CD4-positive, CD25-positive, alpha-beta regulatory T cell (primary cell): Measurements from ENCODE around the gene ADD2. TPM values are rescaled to one million over a fixed set of nuclear protein-coding genes. Genes with fewer than 3 reads are reported as not detected.

Experiments
- ATAC-seq, 2 donors: fragments of 150-1000 bp; cut with Tn5 transposase; one replicate each; pipeline ENCODE4 v1.10.0; 2021; ENCODE audit warnings: low read depth in 2 of 2, moderate number of reproducible peaks in 2 of 2, moderate library complexity in 1 of 2
- DNase-seq, 3 donors: peaks; one replicate each; pipeline versions ENCODE4 v3.0.0 to v3.0.0-alpha.2; 2012 to 2022; ENCODE audit warnings: mixed read lengths in 1 of 3
- H3K27ac ChIP-seq: one replicate; pipeline ENCODE4 v1.7.0; 2013; ENCODE audit warnings: mild to moderate bottlenecking, low read length; ENCODE audit not compliant: insufficient read depth, poor library complexity, severe bottlenecking
- H3K27me3 ChIP-seq: one replicate; pipeline ENCODE4 v1.7.0; 2013; ENCODE audit warnings: low read length; ENCODE audit not compliant: control insufficient read depth, insufficient read depth
- H3K36me3 ChIP-seq: one replicate; pipeline ENCODE4 v1.7.0; 2013; ENCODE audit warnings: mild to moderate bottlenecking, low read length, moderate library complexity; ENCODE audit not compliant: control insufficient read depth, insufficient read depth
- H3K4me1 ChIP-seq: 2 replicates; pipeline ENCODE4 v1.7.0; 2013; ENCODE audit warnings: mild to moderate bottlenecking, low read length; ENCODE audit not compliant: insufficient read depth, control insufficient read depth, poor library complexity, severe bottlenecking
- H3K4me3 ChIP-seq: one replicate; pipeline ENCODE4 v1.7.0; 2013; ENCODE audit warnings: low read depth, mild to moderate bottlenecking, low read length, moderate library complexity
- H3K9me3 ChIP-seq, 2 experiments: 1 replicate in 1 of 2; 2 replicates in 1 of 2; pipeline ENCODE4 v1.7.0; 2013; ENCODE audit warnings: low read length in 2 of 2, mild to moderate bottlenecking in 1 of 2, moderate library complexity in 1 of 2; ENCODE audit not compliant: control insufficient read depth in 2 of 2
- H3K27ac Mint-ChIP-seq, 3 donors: one replicate each; pipeline ENCODE4 v1.8.0; 2020 to 2022; ENCODE audit warnings: mild to moderate bottlenecking in 3 of 3, mixed read lengths in 3 of 3, moderate library complexity in 2 of 3
- H3K27me3 Mint-ChIP-seq: one replicate; pipeline ENCODE4 v1.8.0; 2022; ENCODE audit warnings: mild to moderate bottlenecking, mixed read lengths
- H3K36me3 Mint-ChIP-seq: one replicate; pipeline ENCODE4 v1.8.0; 2020; ENCODE audit warnings: mixed read lengths
- H3K4me1 Mint-ChIP-seq, 4 donors: one replicate each; pipeline ENCODE4 v1.8.0; 2020 to 2022; ENCODE audit warnings: mixed read lengths in 4 of 4, mild to moderate bottlenecking in 1 of 4
- H3K4me3 Mint-ChIP-seq, 4 donors: one replicate each; pipeline ENCODE4 v1.8.0; 2020 to 2022; ENCODE audit warnings: mild to moderate bottlenecking in 4 of 4, mixed read lengths in 4 of 4, moderate library complexity in 3 of 4
- H3K9me3 Mint-ChIP-seq, 7 donors: one replicate each; pipeline ENCODE4 v1.8.0; 2020 to 2022; ENCODE audit warnings: mixed read lengths in 7 of 7, mild to moderate bottlenecking in 3 of 7, moderate library complexity in 2 of 7
- polyA plus RNA-seq, 4 donors: library from polyadenylated mRNA; unstranded; fragments of 300-500 nt; fragmentation: Illumina TruSeq; gene quantifications; one replicate each; pipeline ENCODE4 v1.2.3, GENCODE V29; 2021
- total RNA-seq: library from RNA; stranded (reverse); gene quantifications from one replicate; pipeline ENCODE4 v1.2.3, GENCODE V29; 2022

Gene ADD2
- total and polyA plus RNA-seq, 5 donors from 2014 or later = 0.02 to 0.67 TPM; not detected in 3

DNA sequence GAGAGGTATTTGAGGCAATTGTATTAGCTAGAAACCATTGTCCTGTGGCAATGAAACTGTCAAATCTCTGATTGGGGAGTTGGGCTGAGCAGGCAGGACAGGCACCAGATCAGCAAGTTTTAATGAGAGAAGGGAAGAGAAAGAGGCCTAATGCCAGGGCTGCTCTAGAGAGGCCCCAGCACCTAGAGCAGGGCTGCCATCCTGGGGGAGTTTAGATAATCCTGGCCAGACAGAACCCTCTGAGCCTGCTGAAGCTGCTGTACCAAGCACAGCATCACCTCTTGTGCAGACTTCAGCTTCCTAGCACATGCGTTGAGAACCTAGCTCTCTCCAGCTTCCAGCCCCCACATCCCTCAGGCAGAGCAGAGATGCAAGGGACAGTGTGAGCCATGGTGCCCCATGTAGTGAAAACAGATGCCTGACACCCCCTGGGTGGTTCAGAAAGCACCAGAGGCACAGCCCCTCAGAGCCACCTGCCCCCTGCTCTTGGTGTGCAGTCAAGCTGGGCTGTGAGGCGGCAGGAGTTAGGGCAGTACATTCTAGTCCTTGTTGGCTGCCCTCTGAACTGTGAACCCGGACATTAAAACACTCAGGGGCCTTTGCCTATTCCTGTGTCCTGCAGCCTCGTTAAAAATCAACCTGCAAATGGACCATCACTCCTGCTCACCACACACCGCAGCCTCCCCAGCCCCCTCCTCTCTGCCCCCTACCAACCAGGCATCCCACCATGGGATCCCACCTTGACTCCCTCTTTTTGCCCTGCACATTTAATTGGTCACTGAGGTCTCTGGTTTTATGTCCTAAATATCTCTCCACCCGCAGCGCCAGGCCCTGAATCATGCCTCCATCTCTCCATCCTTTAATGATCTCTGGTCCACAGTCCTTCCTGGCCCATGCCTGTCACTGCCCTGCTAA is 52.7 kb downstream of the ADD2 start:
- DNase-seq (no peak), ATAC-seq (no peak)
- no peaks in the 10 kb centered on the region for H3K9me3 ChIP-seq
- H3K4me3 Mint-ChIP-seq = no peak overlapping the region
- peaks cover 2% of the 10 kb centered on the region for H3K27me3 ChIP-seq
- no peaks in the 10 kb centered on the region for H3K36me3 ChIP-seq
- H3K4me3 ChIP-seq = no peak overlapping the region
- H3K4me1 ChIP-seq = no peaks in the 10 kb centered on the region
- H3K9me3 Mint-ChIP-seq = no peaks in the 10 kb centered on the region
- H3K36me3 Mint-ChIP-seq = no peaks in the 10 kb centered on the region
- no peaks in the 10 kb centered on the region for H3K4me1 Mint-ChIP-seq
- no peak overlapping the region for H3K27ac ChIP-seq
- H3K27ac Mint-ChIP-seq = no peak overlapping the region
- H3K27me3 Mint-ChIP-seq = peaks cover 8% of the 10 kb centered on the region

DNA sequence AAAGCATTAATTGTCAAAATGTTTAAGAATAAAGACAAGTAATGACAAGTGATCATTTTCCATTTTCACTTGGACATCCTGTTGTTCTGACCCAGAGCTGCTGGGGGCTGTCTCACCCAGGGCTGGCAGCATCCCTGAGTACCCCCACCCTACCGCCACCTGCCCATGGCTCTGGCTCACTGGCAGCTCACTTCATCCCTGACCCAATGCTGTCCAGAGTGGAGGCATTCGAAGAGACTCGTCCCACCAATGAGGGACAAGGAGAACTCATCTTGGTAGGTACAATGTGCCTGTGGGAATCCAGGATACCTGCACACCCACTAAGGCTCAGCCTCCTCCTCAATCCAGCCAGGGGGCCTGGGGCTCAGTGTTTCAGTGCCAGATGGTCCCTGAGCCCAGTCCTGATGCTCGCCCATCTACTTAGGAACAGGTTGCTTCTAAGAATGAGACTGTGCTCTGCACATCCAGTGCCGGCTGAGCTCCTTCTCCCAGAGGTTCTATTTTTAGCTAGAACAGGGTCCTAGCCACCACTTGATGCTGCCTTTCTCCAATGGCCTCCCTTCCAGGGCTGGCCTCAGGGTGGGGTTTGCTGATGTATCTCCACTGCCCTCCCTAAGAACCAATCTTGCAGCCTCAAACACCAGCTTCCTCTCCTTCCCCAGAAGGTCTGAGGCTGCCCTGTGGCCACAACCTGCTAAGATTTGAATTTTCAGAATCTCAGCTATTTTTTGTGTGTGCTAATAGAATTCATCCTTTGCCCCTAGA is 53.7 kb downstream of the ADD2 start:
- no peaks in the 10 kb centered on the region for H3K4me1 Mint-ChIP-seq
- H3K27ac Mint-ChIP-seq = no peak overlapping the region
- Histone ChIP-seq H3K4me3 (no peak overlapping the region), H3K27ac (no peak overlapping the region), H3K9me3 (no peaks in the 10 kb centered on the region), H3K36me3 (no peaks in the 10 kb centered on the region), H3K4me1 (no peaks in the 10 kb centered on the region), H3K27me3 (no peaks in the 10 kb centered on the region)
- H3K4me3 Mint-ChIP-seq = no peak overlapping the region
- H3K27me3 Mint-ChIP-seq = peaks cover 5% of the 10 kb centered on the region
- H3K36me3 Mint-ChIP-seq = no peaks in the 10 kb centered on the region
- no peaks in the 10 kb centered on the region for H3K9me3 Mint-ChIP-seq
- DNase-seq (no peak), ATAC-seq (no peak)

DNA sequence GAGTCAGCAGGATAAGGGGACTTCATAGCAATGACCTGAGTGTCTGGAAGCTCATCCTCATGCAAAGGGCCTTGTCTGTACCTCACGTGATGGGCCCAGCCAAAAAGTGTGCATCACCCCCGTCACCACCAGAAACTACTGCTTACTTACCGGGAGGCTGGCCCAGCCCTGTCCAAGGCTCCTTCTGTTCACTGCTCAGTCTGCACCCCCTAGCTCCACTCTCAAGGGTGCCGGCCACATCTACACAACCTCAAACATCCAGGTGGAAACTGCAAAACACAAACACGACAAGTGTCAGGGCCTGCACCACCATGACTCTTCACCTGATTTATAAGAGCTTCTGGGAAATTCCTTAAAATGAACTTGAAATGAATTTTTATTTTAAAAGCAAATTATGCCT is 55.1 kb downstream of the ADD2 start:
- no peak overlapping the region for H3K4me3 Mint-ChIP-seq
- Histone ChIP-seq H3K9me3 (no peaks in the 10 kb centered on the region), H3K36me3 (no peaks in the 10 kb centered on the region), H3K4me1 (no peaks in the 10 kb centered on the region), H3K27me3 (no peaks in the 10 kb centered on the region), H3K4me3 (no peak overlapping the region), H3K27ac (no peak overlapping the region)
- no peak overlapping the region for H3K27ac Mint-ChIP-seq
- ATAC-seq = no peak
- no peaks in the 10 kb centered on the region for H3K36me3 Mint-ChIP-seq
- peaks cover 5% of the 10 kb centered on the region for H3K27me3 Mint-ChIP-seq
- no peak for DNase-seq
- H3K4me1 Mint-ChIP-seq = no peaks in the 10 kb centered on the region
- no peaks in the 10 kb centered on the region for H3K9me3 Mint-ChIP-seq

DNA sequence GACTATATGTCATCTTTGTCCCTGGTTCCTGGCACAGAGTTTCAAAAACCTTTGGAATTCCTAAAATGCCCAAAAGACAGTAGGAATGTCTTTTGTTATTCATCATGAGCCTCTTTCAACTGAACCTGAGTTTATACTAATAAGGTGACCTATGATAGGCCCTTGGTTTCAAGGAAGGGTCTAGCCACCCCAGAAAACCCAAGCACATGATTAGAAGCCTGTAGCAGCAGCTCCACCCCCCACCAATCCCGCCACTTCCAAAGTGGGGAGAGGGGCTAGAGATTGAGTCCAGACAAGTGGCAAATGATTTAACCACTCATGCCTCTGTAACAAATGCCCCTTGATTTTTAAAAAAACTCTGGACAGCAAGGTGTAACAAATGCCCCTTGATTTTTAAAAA is 56.8 kb downstream of the ADD2 start:
- Mint-ChIP-seq H3K27me3 (peaks cover 4% of the 10 kb centered on the region), H3K4me1 (no peaks in the 10 kb centered on the region), H3K4me3 (no peak overlapping the region), H3K9me3 (no peaks in the 10 kb centered on the region), H3K36me3 (no peaks in the 10 kb centered on the region), H3K27ac (no peak overlapping the region)
- H3K36me3 ChIP-seq = no peaks in the 10 kb centered on the region
- H3K27ac ChIP-seq = no peak overlapping the region
- H3K4me3 ChIP-seq = no peak overlapping the region
- no peaks in the 10 kb centered on the region for H3K4me1 ChIP-seq
- ATAC-seq = no peak
- no peaks in the 10 kb centered on the region for H3K9me3 ChIP-seq
- H3K27me3 ChIP-seq = no peaks in the 10 kb centered on the region
- DNase-seq = no peak

DNA sequence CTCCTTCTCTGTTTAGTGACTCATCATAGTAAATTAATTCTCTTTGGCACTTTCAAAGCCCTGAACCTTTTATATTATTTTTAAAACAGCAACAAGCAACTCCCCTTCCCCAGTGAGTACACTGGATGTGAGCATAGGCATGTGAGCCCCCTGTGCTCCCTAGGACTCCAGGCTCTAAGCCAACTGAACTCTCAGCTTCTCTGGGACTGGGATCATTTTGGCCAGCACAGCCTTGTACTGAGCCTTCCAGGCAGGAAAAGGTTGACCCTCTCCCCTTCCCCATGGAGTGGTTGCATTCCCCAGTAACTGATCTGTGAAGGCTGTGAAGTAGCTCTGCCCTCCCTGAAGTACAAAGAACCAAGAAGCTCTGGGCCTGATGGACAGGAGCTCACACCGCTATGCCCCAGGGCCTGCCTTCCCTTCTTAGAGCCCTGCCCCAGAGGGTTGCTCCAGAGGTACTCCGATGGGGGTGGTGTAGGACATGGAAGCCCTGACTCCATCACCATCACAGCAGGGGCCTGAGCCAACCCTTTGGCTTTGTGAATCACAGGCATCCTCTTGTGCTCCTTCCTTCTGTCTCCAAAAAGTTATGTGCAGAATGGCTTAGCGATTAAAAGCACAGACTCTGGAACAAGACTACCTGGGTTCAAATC is 57.8 kb downstream of the ADD2 start:
- Mint-ChIP-seq H3K9me3 (no peaks in the 10 kb centered on the region), H3K27me3 (no peaks in the 10 kb centered on the region), H3K36me3 (no peaks in the 10 kb centered on the region), H3K27ac (no peak overlapping the region), H3K4me1 (no peaks in the 10 kb centered on the region), H3K4me3 (no peak overlapping the region)
- no peak for ATAC-seq
- Histone ChIP-seq H3K4me1 (no peaks in the 10 kb centered on the region), H3K27me3 (no peaks in the 10 kb centered on the region), H3K4me3 (no peak overlapping the region), H3K27ac (no peak overlapping the region), H3K36me3 (no peaks in the 10 kb centered on the region), H3K9me3 (no peaks in the 10 kb centered on the region)
- no peak for DNase-seq

DNA sequence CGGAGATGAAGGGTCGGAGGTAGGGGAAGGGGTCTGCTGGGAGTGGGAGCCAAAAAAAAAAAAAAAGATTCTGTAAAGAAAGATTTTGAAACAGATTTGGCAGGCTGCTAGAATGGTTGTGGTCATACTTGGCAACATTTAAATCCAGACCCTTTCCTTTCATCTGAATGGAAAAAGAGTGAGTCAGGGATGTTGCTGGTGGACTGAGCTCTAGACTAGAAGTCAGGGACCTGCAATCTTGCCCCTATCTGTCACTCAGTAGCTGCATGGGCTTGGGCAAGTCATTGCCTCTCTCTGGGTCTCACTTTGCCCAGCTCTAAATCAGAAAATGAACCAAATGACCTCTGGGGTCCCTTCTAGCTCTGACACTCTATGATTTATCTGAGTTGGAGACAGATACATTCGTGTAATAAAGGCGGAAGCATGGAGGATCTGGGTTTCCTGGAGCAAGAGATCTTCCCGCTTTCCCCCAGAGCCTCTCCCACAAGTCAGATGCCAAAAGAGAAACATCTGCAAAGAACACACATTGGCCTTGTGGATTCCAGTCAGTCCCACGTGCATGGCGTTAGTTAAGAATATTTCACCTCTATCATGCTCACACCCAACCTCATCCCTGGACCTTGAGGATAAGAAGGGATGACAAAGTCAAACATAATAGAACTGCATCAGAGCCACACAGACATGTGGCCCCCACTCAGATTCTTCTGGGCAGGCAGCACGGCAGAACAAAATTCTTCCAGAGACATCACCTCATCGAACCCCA is 58.5 kb downstream of the ADD2 start:
- Histone ChIP-seq H3K4me3 (no peak overlapping the region), H3K36me3 (no peaks in the 10 kb centered on the region), H3K9me3 (no peaks in the 10 kb centered on the region), H3K27me3 (no peaks in the 10 kb centered on the region), H3K27ac (no peak overlapping the region), H3K4me1 (no peaks in the 10 kb centered on the region)
- H3K27ac Mint-ChIP-seq = no peak overlapping the region
- ATAC-seq (no peak), DNase-seq (no peak)
- peaks cover 2% of the 10 kb centered on the region for H3K27me3 Mint-ChIP-seq
- no peaks in the 10 kb centered on the region for H3K4me1 Mint-ChIP-seq
- H3K4me3 Mint-ChIP-seq = no peak overlapping the region
- no peaks in the 10 kb centered on the region for H3K36me3 Mint-ChIP-seq
- H3K9me3 Mint-ChIP-seq = no peaks in the 10 kb centered on the region

DNA sequence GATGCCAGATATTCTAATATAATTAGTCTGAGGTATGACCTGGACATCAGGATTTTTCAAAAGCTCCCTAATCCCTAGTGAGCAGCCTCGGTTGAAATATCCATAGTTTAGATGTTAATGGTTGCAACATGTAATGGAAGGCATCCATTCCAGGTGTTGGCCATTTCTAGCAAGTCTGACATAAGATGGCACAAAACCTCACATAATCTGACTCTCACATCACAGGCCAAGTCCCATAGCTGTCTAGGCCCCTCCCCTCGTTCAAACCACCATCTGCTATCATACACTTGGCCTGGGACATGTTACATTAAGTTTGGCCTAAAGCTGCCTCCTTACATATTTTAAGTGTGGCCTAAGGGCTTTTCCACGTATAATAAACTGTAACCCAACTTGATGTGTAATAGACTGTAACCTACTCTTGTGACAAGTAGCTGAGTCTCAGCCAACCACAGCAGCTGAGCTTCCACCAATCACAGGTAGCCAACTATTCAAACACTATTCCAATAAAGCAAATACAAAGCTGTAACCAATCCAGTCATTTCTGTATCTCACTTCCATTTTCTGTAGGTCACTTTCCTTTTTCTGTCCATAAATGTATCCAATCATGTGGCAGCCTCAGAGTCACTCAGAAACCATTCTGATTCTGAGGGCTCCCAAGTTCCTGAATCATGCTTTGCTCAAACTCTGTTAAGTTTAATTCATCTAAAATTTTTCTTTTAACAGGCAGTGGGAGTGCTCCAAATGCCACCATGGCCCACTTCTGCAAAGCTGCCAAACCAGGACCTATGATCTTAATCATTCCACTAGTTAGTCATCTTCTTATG is 59.4 kb downstream of the ADD2 start:
- no peak for ATAC-seq
- H3K4me1 ChIP-seq = no peaks in the 10 kb centered on the region

More for the DNA sequence above, 59.4 kb downstream of the ADD2 start:
- H3K4me3 ChIP-seq = no peak overlapping the region
- no peaks in the 10 kb centered on the region for H3K4me1 Mint-ChIP-seq
- no peak overlapping the region for H3K4me3 Mint-ChIP-seq
- peaks cover 5% of the 10 kb centered on the region for H3K27me3 Mint-ChIP-seq
- no peaks in the 10 kb centered on the region for H3K36me3 Mint-ChIP-seq
- no peaks in the 10 kb centered on the region for H3K9me3 ChIP-seq
- DNase-seq = no peak
- no peaks in the 10 kb centered on the region for H3K36me3 ChIP-seq
- no peaks in the 10 kb centered on the region for H3K9me3 Mint-ChIP-seq
- H3K27ac ChIP-seq = no peak overlapping the region
- no peaks in the 10 kb centered on the region for H3K27me3 ChIP-seq
- H3K27ac Mint-ChIP-seq = no peak overlapping the region
